Measurements from ENCODE around the gene AGO1.
"Not testable (repeated sequence)": the region's sequence is repeated elsewhere in the genome, so short reads cannot be mapped to it uniquely, and the experiment has no call there.

AGO1 gene

DNA sequence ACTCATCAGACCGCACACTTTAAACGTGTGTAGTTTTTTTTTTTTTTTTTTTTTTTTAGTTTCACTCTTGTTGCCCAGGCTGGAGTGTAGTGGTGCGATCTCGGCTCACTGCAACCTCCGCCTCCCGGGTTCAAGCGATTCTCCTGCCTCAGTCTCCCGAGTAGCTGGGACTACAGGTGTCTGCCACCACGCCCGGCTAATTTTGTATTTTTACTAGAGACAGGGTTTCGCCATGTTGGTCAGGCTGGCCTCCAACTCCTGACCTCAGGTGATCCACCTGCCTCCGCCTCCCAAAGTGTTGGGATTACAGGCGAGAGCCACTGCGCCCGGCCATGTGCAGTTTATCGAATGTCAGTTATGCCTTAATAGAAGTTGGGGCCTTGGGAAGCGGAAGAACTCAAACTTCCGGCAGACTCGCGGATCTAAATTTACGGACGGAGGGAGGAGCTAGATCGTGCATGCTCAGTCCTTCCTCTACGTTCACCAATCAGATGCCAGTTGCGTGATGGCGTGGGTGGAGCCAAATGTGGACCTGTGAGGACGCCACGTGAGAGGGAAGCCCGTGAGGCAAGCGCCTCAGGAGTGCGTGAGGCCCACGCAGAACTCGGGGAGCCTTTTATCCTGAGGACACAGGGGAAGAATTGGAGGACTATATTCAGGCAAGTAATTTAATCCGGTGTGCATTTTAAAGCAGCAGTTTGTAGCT, 13.6 kb upstream of the AGO1 start:
- ATAC-seq: not testable (repeated sequence)

DNA sequence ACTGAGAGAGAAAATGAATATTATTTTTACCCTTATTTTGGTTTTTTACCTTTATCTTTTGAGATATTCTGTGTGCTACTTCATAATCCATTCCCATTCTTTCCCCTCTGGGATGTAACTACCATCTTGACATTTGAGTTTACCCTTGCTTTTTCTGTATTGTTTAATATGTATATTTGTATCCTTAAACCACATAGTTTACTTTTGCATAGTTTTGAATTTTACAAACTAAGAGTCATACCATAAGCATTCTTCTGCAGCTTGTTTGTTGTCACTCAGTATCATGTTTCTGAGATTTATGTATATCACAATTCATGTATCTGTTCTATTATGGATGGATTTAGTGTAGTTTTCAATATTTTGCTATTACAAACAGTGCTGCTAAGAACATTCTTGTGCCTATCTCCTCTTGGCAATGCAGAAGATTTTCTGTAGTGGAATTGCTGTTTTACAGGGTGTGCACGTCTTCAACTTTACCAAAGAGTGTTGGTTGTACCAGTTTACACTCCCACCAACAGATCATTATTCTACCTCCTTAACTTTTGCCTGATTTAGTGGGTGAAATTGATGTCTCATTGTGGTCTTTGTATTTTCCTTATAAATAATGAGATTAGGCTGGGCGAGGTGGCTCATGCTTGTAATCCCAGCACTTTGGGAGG, 12.2 kb upstream of the AGO1 start:
- no peak for ATAC-seq

DNA sequence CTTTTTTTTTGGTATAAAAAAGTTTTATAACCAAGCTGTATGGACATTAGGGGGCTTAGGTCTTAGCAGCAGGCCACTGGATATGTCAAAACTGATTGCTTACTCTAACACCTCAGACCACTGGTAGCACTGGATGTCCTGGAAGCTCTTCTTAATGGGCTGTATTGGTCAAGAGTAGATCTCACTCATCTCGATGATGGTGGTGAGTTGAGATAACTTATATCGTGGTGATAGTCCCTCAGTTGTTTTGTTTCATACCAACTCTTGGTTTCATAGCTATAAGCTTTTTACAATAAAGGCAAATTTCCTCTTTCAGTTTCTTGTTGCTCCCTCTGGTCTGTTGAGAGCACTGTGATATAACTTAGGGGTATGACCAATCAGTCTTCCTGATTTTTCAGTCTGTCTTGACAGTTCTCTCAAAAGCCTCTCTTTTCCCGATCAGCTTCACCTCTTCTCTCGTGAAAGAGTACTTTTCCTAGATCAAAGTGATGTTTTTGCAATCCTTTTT, 9.7 kb upstream of the AGO1 start:
- ATAC-seq: no peak

DNA sequence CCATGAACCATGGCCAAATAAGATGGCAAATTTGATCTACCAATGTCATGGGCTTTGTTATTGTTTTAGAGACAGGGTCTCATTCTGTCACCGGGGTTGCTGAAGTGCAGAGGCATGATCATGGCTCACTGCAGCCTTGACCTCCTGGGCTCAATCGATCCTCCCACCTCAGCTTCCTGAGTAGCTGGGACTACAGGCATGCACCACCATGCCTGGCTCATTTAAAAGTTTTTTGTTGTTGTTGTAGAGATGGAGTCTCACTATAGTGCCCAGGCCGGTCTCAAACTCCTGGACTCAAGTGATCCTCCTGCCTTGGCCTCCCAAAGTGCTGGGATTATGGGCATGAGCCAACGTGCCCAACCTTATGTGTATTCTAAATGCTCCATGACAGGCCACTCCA, 8.9 kb upstream of the AGO1 start:
- not testable (repeated sequence) for ATAC-seq

DNA sequence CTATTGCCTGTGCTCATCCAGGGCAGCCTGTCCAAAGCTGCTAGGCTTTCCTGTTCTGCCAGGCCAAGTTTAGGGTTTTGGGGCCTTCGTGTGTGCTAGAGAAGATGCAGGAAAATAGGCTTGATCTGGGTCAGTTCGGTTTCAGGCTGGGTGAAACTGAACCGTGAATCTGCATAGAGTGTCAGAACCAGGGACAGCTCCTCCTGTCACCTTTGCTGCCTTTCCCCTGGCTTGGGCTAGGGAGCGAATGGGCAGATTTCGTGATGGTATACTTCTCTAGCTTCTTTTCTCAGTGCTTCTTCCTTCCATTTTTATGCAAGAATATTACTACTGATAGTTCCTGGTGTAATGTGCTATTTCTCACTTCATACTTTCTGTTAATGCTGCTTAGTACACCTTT, 6.0 kb upstream of the AGO1 start:
- no peak for ATAC-seq

DNA sequence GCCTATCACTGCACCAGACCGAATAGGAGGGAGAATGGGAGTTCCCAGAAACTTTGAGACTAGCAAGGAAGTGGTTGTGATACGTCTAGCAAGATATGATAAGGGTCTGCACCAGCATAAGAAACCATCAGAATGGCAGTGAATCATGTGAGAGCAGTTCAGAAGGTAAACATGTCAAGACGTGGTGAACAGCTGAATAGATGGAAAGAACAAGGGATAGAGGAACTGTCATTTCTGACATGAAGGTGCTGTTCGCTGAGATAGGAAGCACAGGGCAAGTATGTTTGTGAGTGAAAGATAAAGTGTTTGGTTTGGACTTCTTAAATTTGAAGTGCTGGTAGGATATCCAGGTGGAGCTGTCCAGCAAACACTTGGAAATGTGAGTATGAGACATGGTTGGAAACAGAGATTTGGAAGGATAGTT, 1.1 kb upstream of the AGO1 start:
- ATAC-seq: no peak

DNA sequence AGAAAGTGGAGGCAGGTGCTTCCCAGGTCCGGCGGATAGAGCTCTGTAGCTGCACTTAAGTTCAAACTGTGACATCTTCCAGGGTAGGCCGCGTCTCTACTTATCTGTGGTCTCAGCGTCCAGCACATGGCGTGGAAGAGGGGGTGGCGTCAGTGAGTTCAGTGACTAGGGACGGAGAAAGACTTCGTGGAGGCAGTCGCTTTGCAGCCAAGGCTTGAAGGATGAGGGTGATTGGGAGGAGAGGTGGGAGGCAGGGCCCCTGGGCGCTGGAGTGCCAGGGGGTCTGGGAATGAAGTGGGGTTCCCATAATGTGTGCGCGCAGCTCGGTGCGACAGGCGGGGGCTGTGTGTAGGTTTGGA, 444 bp upstream of the AGO1 start:
- ATAC-seq: no peak

DNA sequence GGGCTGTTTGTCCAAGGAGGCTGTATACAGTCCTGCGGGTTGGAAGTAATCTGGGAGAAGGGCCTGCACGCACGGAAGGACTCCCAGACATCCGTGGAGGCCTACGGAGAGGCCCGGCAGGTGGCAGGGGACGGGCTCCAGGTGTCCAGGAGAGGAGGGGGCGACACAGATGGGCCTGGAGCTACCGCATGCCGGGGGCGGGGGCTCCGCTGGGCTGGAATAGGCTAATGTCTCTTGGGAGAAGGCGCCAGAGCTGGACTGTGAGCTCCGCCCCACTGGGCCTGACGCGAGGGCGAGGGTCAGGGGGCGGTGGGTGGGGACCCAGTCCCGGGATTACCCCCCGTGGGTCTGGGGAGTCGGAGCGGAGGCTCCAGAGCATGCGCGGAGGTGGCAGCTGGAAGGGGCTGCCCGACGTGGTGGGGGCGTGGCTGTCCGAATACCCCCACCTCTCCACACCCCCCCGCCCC, 659 bp downstream of the AGO1 start:
- no peak for ATAC-seq

DNA sequence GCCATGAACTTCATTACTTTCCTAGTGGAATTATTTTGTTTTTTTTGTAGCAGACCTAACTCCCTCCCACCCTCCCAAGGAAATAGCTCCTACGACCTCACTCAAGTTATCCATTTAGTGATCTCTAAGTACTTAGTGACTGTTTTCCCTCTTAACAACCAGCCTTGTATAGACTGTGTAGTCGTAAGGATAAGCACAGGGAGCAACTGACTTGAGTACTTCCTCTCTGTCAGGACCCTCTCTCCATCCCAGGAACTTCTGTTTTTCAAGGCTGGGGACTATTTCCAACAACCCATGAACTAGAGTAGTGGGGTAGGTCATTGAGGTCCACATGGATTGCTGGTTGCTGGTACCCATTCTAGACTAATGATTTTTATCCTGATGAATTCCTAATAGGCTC, 1.9 kb downstream of the AGO1 start:
- no peak for ATAC-seq

DNA sequence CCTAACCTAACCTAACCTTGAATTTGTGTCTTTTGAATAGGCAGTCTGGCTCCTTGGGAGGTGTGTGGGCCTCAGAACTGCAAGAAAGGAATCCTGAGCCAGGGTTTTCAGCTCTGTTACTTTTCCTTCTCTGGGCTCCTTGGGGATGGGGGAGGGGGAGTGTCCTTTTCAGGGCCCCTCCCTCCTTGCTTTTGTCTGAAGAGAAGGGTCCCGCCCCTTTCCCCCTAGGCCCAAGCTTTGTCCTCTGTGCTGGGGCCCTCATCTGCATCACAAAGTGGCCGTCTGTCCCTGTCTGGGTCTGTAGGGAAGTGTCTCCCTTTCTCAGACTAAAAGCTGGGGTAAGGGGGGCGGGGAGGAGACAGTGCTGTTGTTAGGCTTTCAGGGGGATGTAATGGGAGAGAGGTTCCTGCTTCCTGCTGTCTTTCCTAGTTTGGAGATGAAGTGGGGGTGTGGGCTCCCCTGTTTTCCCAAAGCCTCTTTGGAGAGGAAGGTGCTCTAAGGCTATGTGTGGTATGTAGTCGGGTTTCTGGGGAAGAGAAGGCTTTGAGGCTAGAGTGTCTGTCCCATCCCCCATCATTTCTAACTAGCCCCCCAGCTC, 3.1 kb downstream of the AGO1 start:
- no peak for ATAC-seq

DNA sequence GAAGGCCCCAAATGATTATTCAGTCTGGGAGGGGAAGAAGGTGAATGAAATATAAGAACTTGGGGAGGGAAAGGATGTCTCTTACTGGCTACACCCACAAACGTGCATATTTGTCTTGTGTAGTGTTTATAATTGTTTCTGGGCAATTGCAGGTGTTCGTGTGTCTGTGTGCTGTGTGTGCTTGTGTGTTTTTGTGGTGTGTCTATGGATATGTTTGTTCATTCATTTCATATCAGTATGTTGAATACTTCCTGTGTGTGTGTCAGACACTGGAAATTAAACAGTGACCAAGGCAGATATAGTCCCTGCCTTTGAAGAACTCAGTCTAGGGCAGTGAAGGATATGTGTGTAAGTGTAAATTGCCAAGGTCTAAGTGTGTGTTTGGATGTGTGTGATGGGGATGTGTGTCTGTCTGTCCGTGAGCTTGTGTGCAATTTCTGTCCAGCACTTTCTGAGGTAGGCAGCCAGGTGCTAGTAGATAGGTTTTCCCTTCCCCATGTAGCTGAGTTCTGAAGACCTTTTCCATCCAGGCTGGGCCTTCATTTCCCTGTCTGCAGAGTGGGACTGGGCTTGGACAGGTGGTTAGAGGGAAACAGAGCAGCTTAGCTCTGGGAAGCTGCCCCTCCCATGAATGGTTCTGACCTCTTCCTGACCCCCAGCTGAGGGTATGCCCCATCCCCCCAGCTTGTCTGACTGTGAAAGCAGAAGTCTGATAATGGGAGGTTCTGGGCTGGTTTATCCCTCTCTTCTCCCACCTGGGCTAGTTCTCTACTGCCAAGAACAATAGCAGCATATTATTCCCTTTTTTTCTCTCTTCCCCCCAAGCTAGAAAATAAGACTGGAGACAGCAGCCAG, 3.8 kb downstream of the AGO1 start:
- no peak for ATAC-seq

DNA sequence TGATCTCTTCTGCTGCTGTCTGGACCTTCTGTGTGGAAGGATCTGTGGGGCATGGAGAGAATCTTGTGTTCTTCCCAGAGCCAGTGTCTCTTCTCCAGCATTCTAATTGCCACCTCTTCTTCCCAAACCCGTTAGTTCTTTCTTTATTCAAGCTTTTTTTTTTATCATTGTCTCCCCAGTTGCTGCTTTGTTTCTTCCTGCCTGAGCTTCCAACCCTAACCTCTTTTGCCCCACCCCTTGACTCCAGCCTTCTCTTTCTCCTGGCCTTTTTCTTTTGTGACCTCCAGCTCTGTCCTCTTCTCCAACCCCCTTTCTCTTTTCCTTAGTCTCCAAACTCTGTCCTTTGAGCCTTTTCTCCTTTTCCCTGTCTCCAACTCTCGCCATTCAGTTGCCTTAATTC, 4.5 kb downstream of the AGO1 start:
- ATAC-seq: no peak

DNA sequence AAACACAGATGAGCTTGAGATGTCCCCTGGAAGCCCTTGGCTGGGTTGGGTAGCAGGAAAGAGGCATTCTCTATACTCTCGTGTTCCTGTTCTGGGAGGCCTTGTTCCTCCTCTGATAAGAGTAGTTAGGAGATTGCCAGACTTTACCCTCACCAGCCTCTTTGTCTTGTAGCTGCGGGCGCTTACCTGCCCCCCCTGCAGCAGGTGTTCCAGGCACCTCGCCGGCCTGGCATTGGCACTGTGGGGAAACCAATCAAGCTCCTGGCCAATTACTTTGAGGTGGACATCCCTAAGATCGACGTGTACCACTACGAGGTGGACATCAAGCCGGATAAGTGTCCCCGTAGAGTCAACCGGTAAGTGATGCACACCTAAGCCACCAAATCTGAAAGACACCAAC, 5.2 kb downstream of the AGO1 start:
- ATAC-seq: no peak

DNA sequence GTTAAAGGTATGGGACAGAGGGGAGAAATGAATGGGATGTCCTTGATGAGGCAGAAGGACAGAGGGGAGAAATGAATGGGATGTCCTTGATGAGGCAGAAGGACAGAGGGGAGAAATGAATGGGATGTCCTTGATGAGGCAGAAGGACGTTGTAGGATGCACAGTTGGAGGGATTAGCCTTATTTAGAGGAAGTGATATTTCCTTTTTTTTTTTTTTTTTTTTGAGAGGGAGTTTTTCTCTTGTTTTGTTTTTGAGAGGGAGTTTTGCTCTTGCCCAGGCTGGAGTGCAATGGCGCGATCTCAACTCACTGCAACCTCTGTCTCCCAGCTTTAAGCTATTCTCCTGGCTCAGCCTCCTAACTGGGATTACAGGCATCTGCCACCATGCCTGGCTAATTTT, 6.0 kb downstream of the AGO1 start:
- not testable (repeated sequence) for ATAC-seq

DNA sequence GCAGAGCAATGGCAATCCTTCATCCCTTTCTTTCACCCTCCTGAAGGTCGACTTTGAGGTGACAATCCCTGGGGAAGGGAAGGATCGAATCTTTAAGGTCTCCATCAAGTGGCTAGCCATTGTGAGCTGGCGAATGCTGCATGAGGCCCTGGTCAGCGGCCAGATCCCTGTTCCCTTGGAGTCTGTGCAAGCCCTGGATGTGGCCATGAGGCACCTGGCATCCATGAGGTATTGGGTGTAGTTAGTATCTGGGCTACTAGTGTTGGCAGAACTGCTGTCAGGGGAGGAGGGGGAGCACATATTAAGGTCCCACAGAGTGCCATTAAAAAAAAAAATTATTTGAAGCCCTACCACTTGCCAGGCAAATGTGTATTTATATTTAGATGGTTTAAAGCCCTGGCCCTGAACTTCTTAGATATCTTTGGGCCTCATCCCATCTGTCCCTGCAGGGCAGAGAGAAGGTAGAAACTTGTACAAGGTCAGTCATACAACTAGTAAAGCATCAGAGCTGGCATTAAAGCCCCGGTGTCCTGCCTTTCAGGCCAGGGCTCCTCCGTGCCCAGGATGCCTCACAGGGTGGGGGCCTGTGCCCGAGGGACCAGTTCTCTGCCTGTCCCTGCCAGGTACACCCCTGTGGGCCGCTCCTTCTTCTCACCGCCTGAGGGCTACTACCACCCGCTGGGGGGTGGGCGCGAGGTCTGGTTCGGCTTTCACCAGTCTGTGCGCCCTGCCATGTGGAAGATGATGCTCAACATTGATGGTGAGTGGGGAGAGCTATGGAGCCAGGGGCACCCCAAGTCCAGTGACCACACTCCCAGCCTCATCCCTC, 10.3 kb downstream of the AGO1 start:
- ATAC-seq: no peak

DNA sequence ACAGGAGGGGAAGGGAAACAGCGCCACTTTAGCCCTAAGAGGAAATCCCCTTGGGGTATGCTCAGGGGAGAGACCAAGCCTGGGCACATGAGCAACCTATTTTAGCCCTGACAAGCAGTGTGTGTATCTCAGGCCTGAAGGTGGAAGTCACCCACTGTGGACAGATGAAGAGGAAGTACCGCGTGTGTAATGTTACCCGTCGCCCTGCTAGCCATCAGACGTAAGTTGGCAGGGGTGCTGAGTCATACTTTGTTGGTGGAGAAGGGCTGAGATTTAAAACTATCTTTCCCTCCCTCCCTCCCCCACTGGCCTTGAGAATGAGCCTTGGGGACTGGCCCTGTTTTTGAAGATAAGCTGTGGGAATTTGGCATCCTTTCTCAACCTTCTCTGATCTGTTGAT, 11.2 kb downstream of the AGO1 start:
- peak; percentile 61 to 64 for ATAC-seq

DNA sequence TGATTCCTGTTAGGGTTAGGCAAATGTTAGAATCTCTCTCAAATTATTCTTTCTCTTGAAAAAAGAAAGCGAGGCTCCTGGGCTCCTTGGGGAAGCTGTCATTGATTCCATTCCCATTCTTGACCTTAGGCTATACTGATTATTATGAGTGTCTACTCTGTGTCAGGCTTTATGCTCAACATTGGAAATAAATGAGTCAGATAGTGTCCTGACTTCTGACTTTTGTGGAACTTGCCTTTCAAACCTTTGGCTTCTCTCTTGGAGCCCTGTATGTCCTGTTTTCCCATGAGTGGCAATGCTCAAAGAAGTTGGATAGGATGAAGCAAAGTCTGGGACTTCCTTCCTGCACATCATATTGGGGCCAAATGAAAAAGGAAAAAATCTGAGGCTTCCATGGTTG, 11.6 kb downstream of the AGO1 start:
- no peak for ATAC-seq

DNA sequence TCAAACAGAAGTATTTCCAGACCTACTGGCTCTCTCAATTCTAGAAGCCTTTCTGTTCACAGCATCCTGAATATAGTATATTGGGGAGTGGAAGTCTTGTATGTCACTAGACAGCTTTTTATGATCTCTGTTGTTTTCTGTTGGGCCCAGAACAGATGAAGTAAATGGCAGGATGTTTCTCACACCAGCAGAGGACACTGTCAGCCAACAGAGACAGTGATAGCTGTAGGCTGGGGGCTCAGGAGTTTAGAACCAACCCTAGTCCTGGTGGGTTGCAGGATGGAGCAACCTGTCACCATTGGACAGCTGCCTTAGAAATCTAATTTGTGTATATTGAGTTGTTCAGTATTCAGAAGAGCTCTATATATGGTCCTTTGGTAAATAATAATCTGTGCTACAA, 16.9 kb downstream of the AGO1 start:
- no peak for ATAC-seq

DNA sequence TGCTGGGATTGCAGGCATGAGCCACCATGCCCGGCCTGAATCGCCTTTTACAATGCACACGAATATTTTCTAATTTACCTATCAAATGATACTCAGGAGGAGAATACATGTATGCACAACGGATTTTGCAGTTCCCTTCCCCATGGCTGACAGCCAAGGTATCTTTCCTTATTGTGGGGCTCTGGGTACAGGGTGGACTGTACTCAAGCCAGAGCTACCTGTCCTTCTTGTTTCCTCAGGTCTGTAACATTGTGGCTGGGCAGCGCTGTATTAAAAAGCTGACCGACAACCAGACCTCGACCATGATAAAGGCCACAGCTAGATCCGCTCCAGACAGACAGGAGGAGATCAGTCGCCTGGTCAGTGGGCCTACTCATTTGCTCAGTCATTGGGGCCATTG, 18.2 kb downstream of the AGO1 start:
- ATAC-seq: no peak

DNA sequence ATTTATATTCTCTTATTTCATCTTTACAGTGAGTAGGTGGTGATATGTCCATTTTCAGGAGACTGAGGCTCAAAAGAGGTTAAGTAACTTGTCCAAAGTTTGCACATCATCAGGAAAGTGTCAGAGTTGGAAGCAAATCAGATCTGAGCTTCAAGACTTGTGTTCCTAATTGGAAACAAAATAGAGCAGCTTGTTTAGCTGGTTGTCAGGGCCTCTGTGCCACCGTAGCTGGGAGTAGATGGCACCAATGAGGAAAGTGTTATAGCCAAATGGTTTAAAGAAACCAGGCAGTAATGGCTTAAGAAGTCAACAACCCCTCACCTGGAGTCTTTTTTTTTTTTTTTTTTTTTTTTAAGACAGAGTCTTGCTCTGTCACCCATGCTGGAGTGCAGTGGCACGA, 19.7 kb downstream of the AGO1 start:
- ATAC-seq: no peak

DNA sequence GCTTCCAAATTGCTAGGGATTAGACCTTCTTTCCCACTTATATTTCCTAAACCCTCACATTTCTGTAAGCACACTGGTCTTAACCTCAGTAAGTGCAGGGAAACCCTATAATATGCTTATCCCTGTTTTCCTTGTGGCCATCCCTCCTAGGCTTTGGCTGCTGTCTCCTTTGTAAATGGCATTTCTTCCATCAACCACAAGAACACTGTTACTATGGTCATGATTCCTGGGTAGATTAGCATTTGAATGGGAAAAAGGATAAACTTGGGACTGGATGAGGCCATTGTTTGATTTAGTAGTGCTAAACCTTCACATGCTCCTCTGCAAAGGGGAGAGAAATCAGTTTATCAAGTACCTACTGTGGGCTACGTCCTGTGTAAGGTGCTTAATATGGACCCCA, 31.7 kb downstream of the AGO1 start:
- no peak for ATAC-seq

DNA sequence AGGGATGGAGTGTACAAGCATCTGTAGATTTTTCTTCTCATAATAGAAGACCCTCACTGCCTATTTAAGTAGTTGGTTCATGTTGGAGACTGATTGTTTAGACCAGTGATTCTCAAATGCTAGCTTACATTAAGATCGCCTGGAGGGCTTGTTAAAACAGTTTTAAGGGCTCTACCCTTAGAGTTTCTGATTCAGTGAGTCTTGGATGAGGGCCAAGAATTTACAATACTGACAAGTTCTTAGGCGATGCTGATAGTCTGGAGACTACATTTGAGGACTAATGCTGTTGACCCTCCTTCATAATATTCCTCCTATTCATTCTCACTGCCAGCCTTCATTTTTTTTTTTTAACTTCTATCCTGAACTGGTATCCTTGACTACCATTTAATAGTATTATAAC, 32.7 kb downstream of the AGO1 start:
- no peak for ATAC-seq
